Smooth muscle cell (in vitro differentiated cells): ENCODE data around the gene GPR173. TPM values are rescaled to one million over a fixed set of nuclear protein-coding genes. Genes with fewer than 3 reads are reported as not detected.

Source experiments
- polyA plus RNA-seq: library from polyadenylated mRNA; unstranded; fragments of >200 nt; fragmentation: Nextera tagmentation; extraction: Ambion mirVana; gene quantifications from 2 replicates; pipeline ENCODE4 v1.2.1, GENCODE V29; 2016
- small RNA-seq: library from RNA; depleted of rRNA; stranded (forward); fragments of <200 nt; gene quantifications from one replicate; pipeline ENCODE3, GENCODE V24; 2014
- total RNA-seq: library from RNA; depleted of rRNA; stranded (reverse); fragments of >200 nt; gene quantifications from 2 replicates; pipeline ENCODE4 v1.2.3, GENCODE V29; 2014

GPR173 gene
- total and polyA plus RNA-seq, 2 experiments from 2014 or later: 0.63 to 5.5 TPM

Small RNA genes within 50 kb of the gene (small RNA-seq; reads per million reads assigned to genes)
- not detected for gene AL591212.2

Other genes with a start within 250 kb of the GPR173 start
- gene XAGE5, start 237.5 kb upstream of the GPR173 start, total RNA-seq: not detected in 2 replicates
- not detected in 2 replicates for gene XAGE5, start 237.5 kb upstream of the GPR173 start, polyA plus RNA-seq
- gene XAGE3, start 180.7 kb upstream of the GPR173 start, total RNA-seq: not detected in 2 replicates
- not detected in 2 replicates for gene XAGE3, start 180.7 kb upstream of the GPR173 start, polyA plus RNA-seq
- gene FAM156B, start 151.5 kb upstream of the GPR173 start, total RNA-seq: 18.5 and 22.0 TPM in 2 replicates
- gene FAM156B, start 151.5 kb upstream of the GPR173 start, polyA plus RNA-seq: 30.5 and 30.7 TPM in 2 replicates
- gene FAM156A, start 90.3 kb upstream of the GPR173 start, total RNA-seq: 7.6 and 16.3 TPM in 2 replicates
- 18.5 and 27.4 TPM in 2 replicates for gene FAM156A, start 90.3 kb upstream of the GPR173 start, polyA plus RNA-seq
- gene TSPYL2, start 33.6 kb downstream of the GPR173 start, total RNA-seq: 37.7 and 38.1 TPM in 2 replicates
- 50.7 and 64.1 TPM in 2 replicates for gene TSPYL2, start 33.6 kb downstream of the GPR173 start, polyA plus RNA-seq
- 6.1 and 7.9 TPM in 2 replicates for gene KANTR, start 45.4 kb downstream of the GPR173 start, total RNA-seq
- 2.6 and 4.6 TPM in 2 replicates for gene KANTR, start 45.4 kb downstream of the GPR173 start, polyA plus RNA-seq
- gene KDM5C, start 176.4 kb downstream of the GPR173 start, total RNA-seq: 183 and 191 TPM in 2 replicates
- 78.7 and 80.2 TPM in 2 replicates for gene KDM5C, start 176.4 kb downstream of the GPR173 start, polyA plus RNA-seq
- gene IQSEC2, start 232.8 kb downstream of the GPR173 start, total RNA-seq: 3.8 and 6.9 TPM in 2 replicates
- 4.2 and 5.2 TPM in 2 replicates for gene IQSEC2, start 232.8 kb downstream of the GPR173 start, polyA plus RNA-seq